Smooth muscle cell of the brain vasculature (primary cell): ENCODE data around the gene SMC6.

Source experiments
- DNase-seq: peaks from one replicate; pipeline ENCODE4 v3.0.0-alpha.2; 2012; ENCODE audit warnings: low read depth, low spot score

The SMC6 gene

DNA sequence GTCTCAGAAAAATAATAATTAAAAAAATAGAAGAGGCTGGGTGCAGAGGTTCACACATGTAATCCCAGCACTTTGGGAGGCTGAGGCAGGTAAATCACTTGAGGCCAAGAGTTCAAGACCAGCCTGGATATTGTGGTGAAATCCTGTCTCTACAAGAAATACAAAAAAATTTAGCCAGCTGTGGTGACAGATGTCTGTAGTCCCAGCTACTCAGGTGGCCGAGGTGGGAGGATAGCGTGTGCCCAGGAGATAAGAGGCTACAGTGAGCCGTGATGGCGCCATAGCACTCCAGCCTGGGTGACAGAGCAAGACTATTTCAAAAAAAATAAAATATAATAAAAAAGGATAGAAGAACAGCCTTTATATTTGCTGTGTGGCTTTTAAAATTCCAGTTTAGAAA lies 35.9 kb downstream of the SMC6 start:
- DNase-seq, result no peak

DNA sequence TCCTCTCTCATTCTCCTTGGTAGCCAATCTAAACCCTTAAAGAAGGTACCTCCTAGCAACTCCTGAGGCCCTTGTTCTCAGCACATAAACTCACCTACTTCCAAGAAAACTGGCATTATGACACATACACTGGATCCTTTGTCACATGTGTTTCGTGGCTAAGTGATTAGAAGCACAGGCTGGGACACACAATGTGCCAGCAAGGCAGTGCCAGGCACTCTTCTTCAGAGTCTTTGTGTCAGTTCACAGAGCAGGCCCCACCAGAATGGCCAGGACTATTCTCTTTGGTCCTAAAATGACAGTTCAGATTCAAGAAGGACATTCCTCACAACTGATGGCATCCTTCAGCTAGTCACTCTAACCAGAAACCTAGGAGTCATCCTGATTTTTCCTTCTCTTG lies 40.3 kb downstream of the SMC6 start:
- no peak for DNase-seq

DNA sequence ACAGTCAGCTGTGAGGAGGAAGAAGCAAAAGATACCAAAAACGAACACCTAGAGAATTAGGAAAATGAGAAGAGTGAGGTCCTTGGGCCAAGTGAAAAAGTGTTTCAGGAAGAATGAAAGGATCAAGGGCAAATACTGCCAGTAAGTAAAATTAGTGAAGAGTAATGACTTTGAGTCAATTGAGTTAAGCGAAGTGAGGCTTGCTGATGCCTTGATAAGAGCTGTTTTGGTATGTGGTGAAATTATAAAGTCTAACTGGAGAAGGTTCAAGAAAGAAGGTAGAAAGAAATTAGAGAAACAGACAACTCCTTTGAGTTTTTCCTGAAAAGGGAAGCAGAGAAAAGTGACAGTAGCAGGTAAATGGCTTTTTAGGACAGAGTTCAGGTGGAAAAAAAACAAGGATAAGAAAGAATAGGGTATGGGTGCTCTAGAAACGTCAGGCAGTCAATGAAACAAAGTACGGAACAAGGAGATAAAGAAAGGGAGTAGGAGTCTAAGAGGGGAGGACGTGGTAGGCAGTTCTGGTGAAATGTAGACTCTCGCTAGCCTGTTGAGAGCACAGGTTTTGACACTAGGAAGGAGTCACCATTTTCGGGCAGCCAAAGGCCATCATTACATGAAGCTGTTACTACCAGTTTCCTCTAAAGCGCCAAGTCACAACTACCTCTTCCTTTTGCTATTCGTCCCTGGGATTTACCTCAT lies 42.9 kb downstream of the SMC6 start:
- no peak for DNase-seq

DNA sequence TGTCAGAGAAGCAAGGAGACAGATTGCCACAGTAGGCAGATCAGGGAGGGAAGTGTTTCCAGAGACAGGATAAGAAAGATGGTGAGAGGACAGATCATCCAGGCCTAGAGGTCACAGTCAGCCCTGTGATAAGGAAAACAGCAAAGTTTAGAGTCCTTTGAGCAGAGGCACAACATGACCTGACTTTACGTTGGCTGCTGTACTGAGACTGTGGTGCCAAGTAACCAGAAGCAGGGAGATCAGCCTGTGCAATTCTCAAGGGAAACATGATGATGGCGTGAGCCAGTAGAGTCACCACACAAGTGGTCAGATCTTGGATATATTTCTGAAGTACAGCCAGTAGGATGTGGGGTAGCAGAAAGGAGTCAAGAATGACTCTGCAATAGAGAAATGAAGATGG lies 43.7 kb downstream of the SMC6 start:
- no peak for DNase-seq

DNA sequence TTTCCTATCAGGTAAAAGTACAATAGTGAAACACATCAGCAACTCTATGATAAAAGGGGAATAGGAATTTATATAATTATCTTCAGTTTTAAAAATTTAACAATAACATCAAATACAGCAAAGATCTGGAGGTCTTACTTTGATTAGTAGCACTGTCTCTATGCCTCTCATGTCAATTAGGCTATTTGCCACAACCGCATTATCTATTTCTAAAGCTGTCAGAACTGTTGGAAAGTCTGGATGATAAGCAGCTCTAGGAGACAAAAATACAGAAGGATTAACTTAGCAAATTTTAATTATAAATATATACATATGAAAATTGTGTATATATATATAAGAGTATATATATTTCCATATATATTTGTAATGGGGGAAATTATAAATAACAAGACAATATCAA lies 45.1 kb downstream of the SMC6 start:
- DNase-seq, result no peak

DNA sequence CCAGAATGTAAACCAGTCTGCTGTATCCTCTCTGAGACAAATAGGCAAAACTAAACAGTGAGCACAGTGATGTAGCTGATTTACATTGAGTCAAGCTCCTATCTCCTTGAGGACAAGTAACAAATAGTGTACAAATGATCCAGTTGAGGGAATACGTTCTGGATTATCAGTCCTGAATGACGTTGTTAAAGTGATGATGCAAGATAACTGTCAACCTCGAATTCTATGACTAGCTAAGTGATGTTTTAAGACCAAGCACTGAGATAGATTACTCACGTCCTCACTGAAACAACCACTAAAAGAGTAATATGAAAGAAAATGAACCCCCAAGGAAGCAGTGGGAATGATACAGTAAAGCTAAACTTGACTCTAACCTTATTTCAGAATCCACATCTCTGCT lies 46.8 kb downstream of the SMC6 start:
- no peak for DNase-seq

DNA sequence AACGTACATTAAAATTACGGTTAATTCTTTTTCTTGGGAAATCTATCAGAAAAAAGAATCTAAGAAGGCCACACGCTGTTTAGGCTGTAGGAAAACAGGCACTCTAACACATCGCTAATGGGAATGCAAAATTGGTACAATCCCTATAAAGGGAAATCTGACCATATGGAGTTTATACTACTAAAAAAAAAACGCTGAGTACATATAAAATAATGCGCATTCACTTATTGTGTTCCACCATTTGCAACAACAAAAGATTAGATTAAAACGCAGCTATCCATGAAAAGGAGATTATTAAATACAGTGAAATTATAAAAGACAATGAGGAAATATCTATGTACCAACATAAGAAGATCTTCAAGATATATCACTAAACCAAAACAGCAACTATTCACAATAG lies 62.8 kb downstream of the SMC6 start:
- DNase-seq, result no peak

DNA sequence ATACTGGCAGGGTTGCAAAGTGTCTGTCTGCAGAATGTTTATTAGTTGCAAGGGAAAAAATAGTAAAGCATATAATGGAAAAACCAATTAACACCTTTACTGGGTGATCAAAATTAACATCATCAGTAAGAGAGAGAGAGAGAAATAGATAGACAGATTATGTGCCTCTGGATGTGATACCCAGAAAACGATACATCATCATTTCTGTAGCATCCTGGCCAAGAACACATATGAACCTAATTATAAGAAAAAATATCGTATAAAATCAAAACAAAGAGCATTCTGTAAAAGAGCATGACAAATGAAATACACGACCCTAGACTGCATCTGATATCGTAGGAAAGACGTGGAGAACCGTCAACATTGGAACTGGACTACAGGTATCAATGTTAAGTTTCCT lies 64.6 kb downstream of the SMC6 start:
- no peak for DNase-seq

DNA sequence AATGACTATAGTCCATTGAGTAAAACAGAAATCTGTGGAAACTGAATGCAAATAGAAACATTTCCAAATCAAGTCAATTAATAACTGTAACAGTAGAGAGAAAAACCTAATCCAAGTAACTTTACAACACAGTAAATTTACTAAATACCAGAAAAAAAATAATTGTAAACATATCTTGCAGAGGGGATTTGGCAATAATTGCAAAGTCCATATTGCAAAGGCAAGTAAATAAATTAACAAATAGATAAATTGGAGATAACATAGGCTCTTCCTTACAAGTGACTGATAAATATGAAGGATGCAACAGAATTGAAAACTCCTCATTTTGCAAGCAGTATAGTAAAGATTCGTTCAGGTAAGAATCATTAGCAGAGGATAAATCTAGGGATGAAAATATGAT lies 65.0 kb downstream of the SMC6 start:
- no peak for DNase-seq

DNA sequence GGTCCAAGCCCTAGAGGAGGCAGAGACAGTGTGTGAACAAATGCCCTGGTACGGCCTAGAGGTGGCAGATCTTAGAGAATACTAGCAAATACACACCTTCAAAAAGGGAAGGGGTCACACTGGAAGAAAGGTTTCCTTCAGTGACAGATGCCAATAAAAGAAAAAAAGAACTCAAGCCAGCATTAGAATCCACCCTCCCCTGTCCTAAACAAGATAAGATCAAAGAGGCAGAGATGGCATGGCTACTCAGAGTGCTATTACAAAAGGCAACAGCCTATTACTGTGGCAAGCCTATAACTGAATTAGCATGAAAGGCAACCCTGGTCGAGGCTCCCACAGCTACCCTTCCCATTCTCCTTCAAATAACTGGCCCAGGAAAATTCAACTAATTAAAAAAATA lies 69.6 kb downstream of the SMC6 start:
- DNase-seq, result no peak

DNA sequence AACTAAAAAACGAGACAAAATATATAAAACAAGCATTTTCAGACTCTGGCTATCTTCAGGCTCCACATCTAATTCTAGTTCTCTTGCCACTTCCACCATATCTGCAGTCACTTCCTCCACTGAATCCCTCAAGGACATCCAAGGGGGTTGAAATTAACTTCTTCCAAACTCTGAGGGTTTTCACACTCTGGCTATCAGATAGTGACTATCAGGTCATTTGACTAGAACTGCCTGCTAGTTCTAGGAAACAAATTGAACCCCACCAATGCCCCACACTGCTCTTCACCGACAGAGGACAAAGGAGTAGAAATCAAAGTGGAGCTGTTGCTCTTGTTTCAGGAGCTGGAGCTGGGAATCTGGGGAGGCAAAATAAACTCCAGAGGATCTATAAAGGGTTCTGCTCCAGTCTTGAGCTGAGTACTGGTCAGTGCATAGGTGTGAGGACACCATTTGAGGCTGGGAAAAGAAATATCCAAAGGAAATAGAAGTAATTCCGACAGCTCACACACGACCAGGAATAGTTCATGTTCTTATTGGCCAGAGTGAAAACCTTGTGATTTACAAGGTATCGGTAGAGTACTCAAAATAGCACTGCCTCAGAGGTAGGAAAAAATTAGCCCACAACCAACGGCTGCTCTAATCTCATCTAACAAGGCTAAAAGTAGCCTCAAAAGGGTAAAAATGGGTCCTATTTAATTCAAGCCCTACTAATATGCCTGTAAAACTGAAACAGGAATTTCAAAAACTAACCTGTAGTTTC lies 71.3 kb downstream of the SMC6 start:
- no peak for DNase-seq

DNA sequence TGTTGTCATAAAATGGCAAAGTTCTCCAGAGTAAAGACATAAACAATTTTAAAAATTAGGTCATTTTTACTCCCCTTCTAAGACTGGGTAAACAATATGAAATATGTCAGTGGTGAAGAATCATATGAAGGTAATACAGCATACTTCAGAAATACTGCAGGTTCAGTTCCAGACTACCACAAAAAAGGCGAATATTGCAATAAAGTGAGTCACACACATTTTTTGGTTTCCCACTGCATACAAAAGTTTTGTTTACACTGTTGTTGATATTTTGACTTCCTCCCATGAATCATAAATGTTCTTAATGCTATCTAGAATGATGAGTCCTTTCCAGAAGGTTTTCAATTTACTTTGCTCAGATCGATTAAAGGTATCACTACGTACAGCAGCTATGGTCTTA lies 73.5 kb downstream of the SMC6 start:
- DNase-seq, result no peak

DNA sequence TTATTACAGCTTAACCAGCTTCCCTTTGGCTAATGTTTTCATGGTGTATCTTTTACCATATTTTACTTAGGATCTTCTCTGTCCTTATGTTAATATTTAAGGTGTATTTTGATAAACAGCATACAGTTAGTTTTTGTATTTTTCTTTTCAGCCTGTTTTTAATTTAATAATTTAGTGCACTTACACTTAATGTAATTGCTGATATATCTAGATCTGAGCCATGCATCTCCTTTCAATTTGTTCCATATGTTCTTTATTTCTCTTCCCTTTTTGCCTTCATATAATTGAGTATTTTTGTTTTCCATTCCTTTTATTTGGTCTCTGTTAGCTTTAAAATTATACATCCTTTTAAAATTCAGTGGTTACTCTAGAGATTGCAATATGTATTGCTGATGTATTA lies 78.8 kb downstream of the SMC6 start:
- DNase-seq, result no peak

DNA sequence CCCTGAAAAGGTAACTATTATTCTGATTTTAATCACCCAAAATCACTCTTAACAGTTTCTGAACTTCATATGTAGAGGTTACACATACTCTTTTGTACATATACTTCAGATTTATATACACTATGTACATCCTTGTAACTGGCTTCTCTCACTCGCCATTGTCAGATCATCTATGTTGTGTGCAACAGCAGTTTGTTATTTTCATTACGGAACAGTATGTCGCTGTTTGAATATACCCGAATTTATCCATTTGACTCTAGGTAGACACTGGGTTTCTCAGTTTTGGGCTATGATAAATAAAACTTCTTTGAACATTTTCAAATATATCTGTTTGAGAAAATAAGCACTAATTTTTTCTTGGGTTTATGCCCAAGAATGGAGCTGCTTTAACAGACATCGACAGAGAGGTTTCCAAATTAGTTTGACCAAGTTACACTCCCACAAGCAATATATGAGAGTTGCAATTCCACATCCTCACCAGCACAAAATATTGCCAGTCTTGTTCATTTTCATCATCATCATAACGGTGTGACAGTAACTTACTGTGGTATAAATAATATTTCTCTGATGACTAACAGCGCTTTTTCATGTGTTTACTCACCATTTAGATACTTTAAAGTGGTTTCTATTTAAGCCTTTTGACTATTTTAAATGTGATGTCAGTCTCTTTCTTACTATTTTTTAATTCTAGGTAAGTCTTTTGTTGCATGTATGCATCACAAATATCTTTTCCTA lies 80.9 kb downstream of the SMC6 start:
- no peak for DNase-seq

DNA sequence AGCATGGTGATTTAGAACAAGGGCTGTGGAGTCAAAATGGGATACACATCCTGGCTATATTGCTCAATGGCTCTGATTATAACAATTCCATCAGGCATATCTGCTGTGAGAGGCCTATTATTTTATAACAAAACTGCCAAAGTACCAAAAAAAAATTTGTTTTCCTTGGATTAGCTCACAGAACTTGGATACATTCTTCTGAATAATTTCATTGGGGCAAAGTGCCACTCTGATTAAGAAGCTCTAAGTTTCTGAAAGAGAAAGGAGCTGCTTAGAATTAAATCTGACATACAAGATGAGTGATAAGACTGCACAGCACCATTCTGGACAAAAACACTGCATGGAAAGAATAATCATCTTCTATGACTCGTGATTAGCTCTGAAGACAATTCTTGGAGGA lies 85.7 kb downstream of the SMC6 start:
- no peak for DNase-seq

DNA sequence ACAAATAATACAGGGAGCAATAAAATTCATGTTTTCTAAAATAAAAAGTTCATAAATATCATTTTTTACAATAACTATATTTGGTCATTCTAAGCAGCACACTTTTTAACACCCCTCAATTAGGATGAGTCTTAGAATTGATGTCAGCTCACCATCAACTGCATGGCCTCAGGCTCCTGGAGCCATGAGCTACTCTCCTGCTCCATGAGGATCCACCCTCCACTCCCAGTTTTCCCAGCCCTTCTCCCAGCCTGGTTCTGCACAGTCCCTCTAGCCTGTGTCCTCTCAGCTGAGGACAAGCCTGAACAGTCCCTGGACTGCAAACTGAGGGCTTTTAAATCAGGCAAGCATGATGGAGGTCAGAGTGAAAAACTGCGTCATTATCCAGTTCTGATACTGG lies 89.1 kb downstream of the SMC6 start:
- DNase-seq, result no peak

DNA sequence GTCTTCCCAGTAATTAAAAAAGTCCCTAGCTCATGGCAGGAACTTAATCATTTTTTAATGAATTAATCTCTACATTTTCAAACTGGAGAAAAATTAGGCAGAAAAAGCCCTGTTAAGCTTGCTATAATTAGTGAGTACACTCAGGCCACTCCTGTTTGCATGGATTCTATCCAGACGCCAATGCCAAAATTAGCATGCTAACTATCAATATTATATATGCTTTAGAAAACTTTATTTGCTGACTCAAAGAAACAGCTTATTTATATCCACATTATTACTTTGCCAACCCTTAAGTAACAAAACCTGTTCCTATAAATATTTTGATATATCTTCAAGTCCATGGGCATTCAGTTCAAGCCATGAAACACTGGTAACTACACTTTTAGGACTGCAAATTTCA lies 90.9 kb downstream of the SMC6 start:
- no peak for DNase-seq

DNA sequence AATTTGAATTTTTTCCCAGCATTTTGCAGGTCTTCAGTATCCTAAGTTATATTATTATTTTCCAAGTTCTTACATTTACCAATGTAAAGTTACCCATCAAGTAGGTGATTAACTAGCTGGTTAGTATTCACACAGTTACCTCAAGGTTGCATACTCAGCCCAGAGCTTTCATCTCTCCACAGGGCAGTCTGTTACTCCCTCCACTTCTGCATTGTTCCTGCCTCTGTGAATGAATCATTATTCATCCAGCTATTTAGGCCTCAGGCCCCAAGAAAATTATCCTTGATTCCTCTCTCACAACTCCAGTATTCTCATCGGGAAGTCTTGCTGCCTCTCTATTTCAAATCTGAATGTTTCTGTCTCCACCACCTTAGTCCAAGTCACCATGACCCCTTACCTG lies 92.2 kb downstream of the SMC6 start:
- no peak for DNase-seq

DNA sequence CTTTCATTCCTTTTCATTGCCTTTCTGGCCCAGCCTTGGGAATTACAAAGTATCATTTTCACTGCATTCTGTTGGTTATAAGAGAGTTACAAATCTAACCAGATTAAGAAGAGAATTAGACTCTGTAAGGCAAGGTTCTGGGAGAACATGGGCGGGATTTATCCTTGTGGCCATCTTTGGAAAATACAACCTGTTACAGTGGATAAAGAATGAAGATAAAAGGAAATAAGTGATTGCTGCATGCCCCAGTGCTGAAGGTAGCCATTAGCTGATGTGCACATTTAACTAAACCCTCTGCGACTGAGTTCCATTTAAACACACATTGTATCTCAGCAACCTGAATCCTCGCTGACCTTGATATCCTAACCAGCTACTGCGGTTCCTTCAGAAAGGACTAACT lies 93.4 kb downstream of the SMC6 start:
- no peak for DNase-seq

DNA sequence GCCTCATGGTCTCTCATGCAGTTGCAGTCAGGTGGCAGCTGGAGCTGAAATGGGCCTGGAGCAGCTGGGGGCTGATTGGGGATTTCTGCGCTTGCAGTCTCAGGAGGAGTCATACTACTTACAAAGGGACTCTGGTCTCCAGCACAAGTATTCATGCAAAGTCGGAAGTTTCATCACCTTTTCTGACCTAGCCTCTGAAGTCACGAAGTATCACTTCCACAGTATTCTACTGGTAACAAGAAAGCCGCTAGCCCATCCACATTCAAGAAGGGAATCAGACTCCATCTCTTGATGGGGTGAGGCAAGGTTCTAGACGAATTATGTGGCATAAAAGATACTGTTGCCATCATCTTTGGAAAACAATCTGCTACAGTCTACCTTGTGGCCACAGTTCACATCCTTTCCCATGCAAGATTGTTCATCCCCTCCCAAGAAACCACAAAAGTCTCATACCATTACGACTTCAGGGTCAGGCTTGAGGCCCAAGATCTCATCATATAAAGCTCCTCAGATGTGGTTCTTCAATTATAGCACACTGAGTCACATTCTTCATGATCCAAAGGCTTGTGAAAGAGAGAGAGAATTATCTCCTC lies 95.3 kb downstream of the SMC6 start:
- no peak for DNase-seq

DNA sequence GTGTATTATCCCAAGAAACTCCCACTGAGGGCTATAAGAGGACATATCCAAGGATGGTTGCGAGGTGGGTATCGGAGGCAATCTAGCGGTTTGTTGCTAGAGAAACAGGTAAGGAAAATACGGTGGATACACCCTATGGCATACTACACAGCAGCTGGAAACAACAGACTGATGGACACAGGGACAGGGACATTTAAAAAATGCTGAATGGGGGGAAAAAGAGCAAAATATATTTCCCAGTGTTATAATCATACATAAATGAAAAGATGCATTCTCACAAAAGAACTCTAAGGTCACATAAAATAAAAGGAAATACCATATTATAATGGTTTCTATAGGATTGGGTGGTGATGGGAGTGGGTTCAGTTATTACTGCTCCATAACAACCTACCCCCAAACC lies 95.9 kb downstream of the SMC6 start:
- no peak for DNase-seq

DNA sequence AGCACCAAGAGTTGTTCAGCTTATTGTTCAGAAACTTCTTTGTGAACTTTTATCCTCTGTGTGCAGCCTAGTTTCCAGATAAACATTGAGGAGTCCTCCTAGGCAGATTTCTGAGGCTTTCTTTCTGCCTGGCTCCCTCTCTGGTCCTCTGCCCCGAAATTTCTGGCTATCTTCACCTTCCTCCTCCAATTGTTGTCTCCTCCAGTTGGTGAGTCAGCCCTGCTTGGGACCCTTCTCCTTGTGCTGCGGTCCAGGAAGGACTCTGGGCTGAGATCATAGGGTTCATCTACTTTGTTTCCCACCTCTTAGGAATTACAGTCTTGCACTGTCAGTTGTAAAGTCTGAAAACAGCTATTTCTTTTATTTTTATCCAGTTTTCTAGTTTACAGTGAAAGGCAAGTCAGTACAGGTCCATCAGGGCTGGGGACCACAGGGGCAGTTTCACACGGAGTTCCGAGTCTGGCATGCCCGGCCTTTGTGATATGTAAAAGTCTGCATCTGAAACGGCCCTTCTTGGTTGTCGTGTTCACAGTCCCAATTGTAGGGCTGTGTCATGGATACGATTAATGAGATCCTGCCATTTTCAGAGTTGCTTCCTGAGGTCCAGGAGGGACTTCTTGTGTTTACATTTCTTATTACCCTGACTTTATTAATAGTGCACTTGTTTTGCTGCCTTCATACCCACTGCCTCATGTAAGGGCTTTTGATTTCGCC lies 100.8 kb downstream of the SMC6 start:
- no peak for DNase-seq
